ENCODE measurements around the gene ENPEP.

Gene ENPEP

GRCh38 chr4:110527156-110527555, 51.2 kb downstream of the ENPEP start:
- H2BK120ac ChIP-seq (ENCODE audit: low read depth, low read length), result no peak overlapping the region
- no peaks in the 10 kb centered on the region for H3K36me3 ChIP-seq (ENCODE audit: control insufficient read depth in 1 of 2, insufficient read depth in 2 of 2, low read depth in 1 of 2, low read length in 2 of 2)
- no peak for DNase-seq
- no peaks in the 10 kb centered on the region for H3K27me3 ChIP-seq (ENCODE audit: control insufficient read depth in 1 of 2, insufficient read depth in 1 of 2, low read length in 2 of 2)
- H3K18ac ChIP-seq (ENCODE audit: low read depth in 1 of 2, low read length in 2 of 2), result no peak overlapping the region
- H2BK5ac ChIP-seq (ENCODE audit: low read depth, low read length, poor library complexity, severe bottlenecking), result no peak overlapping the region
- no peak overlapping the region for H2BK15ac ChIP-seq (ENCODE audit: low read depth, poor library complexity, severe bottlenecking)
- no peaks in the 10 kb centered on the region for H3K4me1 ChIP-seq (ENCODE audit: control insufficient read depth, insufficient read depth, low read depth, low read length)
- H3K23ac ChIP-seq (ENCODE audit: low read length in 2 of 2), result no peak overlapping the region
- H3K9ac ChIP-seq (ENCODE audit: low read length), result no peak overlapping the region
- no peak overlapping the region for H2AFZ ChIP-seq (ENCODE audit: low read depth, low read length)
- no peak overlapping the region for H3K4ac ChIP-seq (ENCODE audit: low read depth in 1 of 2, low read length in 2 of 2)
- H4K91ac ChIP-seq (ENCODE audit: low read length), result no peak overlapping the region
- no peak overlapping the region for H2BK12ac ChIP-seq (ENCODE audit: low read length in 2 of 2)
- H3K4me2 ChIP-seq (ENCODE audit: low read length, poor library complexity, severe bottlenecking), result no peak overlapping the region
- WGBS, result 98% methylated on average over 4 of the region's 4 CpGs
- no peak overlapping the region for H3K27ac ChIP-seq (ENCODE audit: low read length, poor library complexity, severe bottlenecking)
- no peaks in the 10 kb centered on the region for H3K9me3 ChIP-seq (ENCODE audit: control insufficient read depth, low read length)
- H4K8ac ChIP-seq (ENCODE audit: low read length), result no peak overlapping the region
- H2AK5ac ChIP-seq (ENCODE audit: low read length, severe bottlenecking), result no peak overlapping the region
- no peak overlapping the region for H3K4me3 ChIP-seq (ENCODE audit: insufficient read depth in 1 of 2, low read depth in 1 of 2, low read length in 2 of 2)
- H3K79me1 ChIP-seq (replicated peaks; ENCODE audit: low read length, poor library complexity, severe bottlenecking), result no peaks in the 10 kb centered on the region
- no peak overlapping the region for H3K14ac ChIP-seq (ENCODE audit: low read length in 2 of 2)

- no peak overlapping the region for H3K14ac ChIP-seq (ENCODE audit: low read length in 2 of 2)
- H4K8ac ChIP-seq (ENCODE audit: low read length), result no peak overlapping the region
- H2BK12ac ChIP-seq (ENCODE audit: low read length in 2 of 2), result peak overlapping the region in 1 of 2 experiments; percentile 88
- no peaks in the 10 kb centered on the region for H3K27me3 ChIP-seq (ENCODE audit: control insufficient read depth in 1 of 2, insufficient read depth in 1 of 2, low read length in 2 of 2)
- no peak overlapping the region for H3K23ac ChIP-seq (ENCODE audit: low read length in 2 of 2)
- no peaks in the 10 kb centered on the region for H3K36me3 ChIP-seq (ENCODE audit: control insufficient read depth in 1 of 2, insufficient read depth in 2 of 2, low read depth in 1 of 2, low read length in 2 of 2)
- no peak overlapping the region for H2AK5ac ChIP-seq (ENCODE audit: low read length, severe bottlenecking)
- no peak overlapping the region for H2AFZ ChIP-seq (ENCODE audit: low read depth, low read length)
- H2BK5ac ChIP-seq (ENCODE audit: low read depth, low read length, poor library complexity, severe bottlenecking), result no peak overlapping the region
- DNase-seq, result peak; percentile 47
- H3K4me2 ChIP-seq (ENCODE audit: low read length, poor library complexity, severe bottlenecking), result no peak overlapping the region
- H3K9ac ChIP-seq (ENCODE audit: low read length), result peak overlapping the region; percentile 34
- H3K79me1 ChIP-seq (replicated peaks; ENCODE audit: low read length, poor library complexity, severe bottlenecking), result no peaks in the 10 kb centered on the region
- H2BK120ac ChIP-seq (ENCODE audit: low read depth, low read length), result no peak overlapping the region
- H3K4me1 ChIP-seq (ENCODE audit: control insufficient read depth, insufficient read depth, low read depth, low read length), result no peaks in the 10 kb centered on the region
- H3K18ac ChIP-seq (ENCODE audit: low read depth in 1 of 2, low read length in 2 of 2), result peak overlapping the region in 1 of 2 experiments; percentile 80
- no peak overlapping the region for H4K91ac ChIP-seq (ENCODE audit: low read length)
- H3K9me3 ChIP-seq (ENCODE audit: control insufficient read depth, low read length), result peaks cover 6% of the 10 kb centered on the region
- peak overlapping the region in 1 of 2 experiments; percentile 75 for H3K4ac ChIP-seq (ENCODE audit: low read depth in 1 of 2, low read length in 2 of 2)
- 87% methylated on average over 1 of the region's 4 CpGs for WGBS
- peak overlapping the region; percentile 10 for H3K27ac ChIP-seq (ENCODE audit: low read length, poor library complexity, severe bottlenecking)
- no peak overlapping the region for H3K4me3 ChIP-seq (ENCODE audit: insufficient read depth in 1 of 2, low read depth in 1 of 2, low read length in 2 of 2)
- no peak overlapping the region for H2BK15ac ChIP-seq (ENCODE audit: low read depth, poor library complexity, severe bottlenecking)
These were observed 57.1 kb downstream of the ENPEP start for GRCh38 chr4:110532901-110533589.

- Histone ChIP-seq H3K9ac (ENCODE audit: low read length) (peak overlapping the region; percentile 34), H4K8ac (ENCODE audit: low read length) (no peak overlapping the region), H3K14ac (ENCODE audit: low read length in 2 of 2) (no peak overlapping the region), H2BK15ac (ENCODE audit: low read depth, poor library complexity, severe bottlenecking) (no peak overlapping the region), H2BK5ac (ENCODE audit: low read depth, low read length, poor library complexity, severe bottlenecking) (no peak overlapping the region), H3K36me3 (ENCODE audit: control insufficient read depth in 1 of 2, insufficient read depth in 2 of 2, low read depth in 1 of 2, low read length in 2 of 2) (no peaks in the 10 kb centered on the region), H2BK120ac (ENCODE audit: low read depth, low read length) (no peak overlapping the region), H3K27me3 (ENCODE audit: control insufficient read depth in 1 of 2, insufficient read depth in 1 of 2, low read length in 2 of 2) (no peaks in the 10 kb centered on the region), H3K18ac (ENCODE audit: low read depth in 1 of 2, low read length in 2 of 2) (peak overlapping the region in 1 of 2 experiments; percentile 80), H4K91ac (ENCODE audit: low read length) (no peak overlapping the region), H3K4me2 (ENCODE audit: low read length, poor library complexity, severe bottlenecking) (no peak overlapping the region), H3K27ac (ENCODE audit: low read length, poor library complexity, severe bottlenecking) (peak overlapping the region; percentile 13), H3K79me1 (replicated peaks; ENCODE audit: low read length, poor library complexity, severe bottlenecking) (no peaks in the 10 kb centered on the region), H2BK12ac (ENCODE audit: low read length in 2 of 2) (no peak overlapping the region), H3K4ac (ENCODE audit: low read depth in 1 of 2, low read length in 2 of 2) (peak overlapping the region in 1 of 2 experiments; percentile 75), H2AK5ac (ENCODE audit: low read length, severe bottlenecking) (no peak overlapping the region), H3K9me3 (ENCODE audit: control insufficient read depth, low read length) (peaks cover 6% of the 10 kb centered on the region), H3K4me1 (ENCODE audit: control insufficient read depth, insufficient read depth, low read depth, low read length) (no peaks in the 10 kb centered on the region), H3K23ac (ENCODE audit: low read length in 2 of 2) (no peak overlapping the region), H3K4me3 (ENCODE audit: insufficient read depth in 1 of 2, low read depth in 1 of 2, low read length in 2 of 2) (no peak overlapping the region), H2AFZ (ENCODE audit: low read depth, low read length) (no peak overlapping the region)
- peak; percentile 70 for DNase-seq
- WGBS, result no CpG with 5 or more reads among the region's 2 CpGs
These were observed 57.6 kb downstream of the ENPEP start for GRCh38 chr4:110533590-110533910.

- Histone ChIP-seq H2BK12ac (ENCODE audit: low read length in 2 of 2) (no peak overlapping the region), H3K4me1 (ENCODE audit: control insufficient read depth, insufficient read depth, low read depth, low read length) (no peaks in the 10 kb centered on the region), H4K8ac (ENCODE audit: low read length) (no peak overlapping the region), H3K36me3 (ENCODE audit: control insufficient read depth in 1 of 2, insufficient read depth in 2 of 2, low read depth in 1 of 2, low read length in 2 of 2) (no peaks in the 10 kb centered on the region), H3K9ac (ENCODE audit: low read length) (peak overlapping the region; percentile 34), H3K4me2 (ENCODE audit: low read length, poor library complexity, severe bottlenecking) (no peak overlapping the region), H2BK15ac (ENCODE audit: low read depth, poor library complexity, severe bottlenecking) (no peak overlapping the region), H3K4ac (ENCODE audit: low read depth in 1 of 2, low read length in 2 of 2) (no peak overlapping the region), H2BK5ac (ENCODE audit: low read depth, low read length, poor library complexity, severe bottlenecking) (no peak overlapping the region), H3K14ac (ENCODE audit: low read length in 2 of 2) (no peak overlapping the region), H2AFZ (ENCODE audit: low read depth, low read length) (no peak overlapping the region), H3K18ac (ENCODE audit: low read depth in 1 of 2, low read length in 2 of 2) (no peak overlapping the region), H3K9me3 (ENCODE audit: control insufficient read depth, low read length) (peaks cover 6% of the 10 kb centered on the region), H3K27me3 (ENCODE audit: control insufficient read depth in 1 of 2, insufficient read depth in 1 of 2, low read length in 2 of 2) (no peaks in the 10 kb centered on the region), H2AK5ac (ENCODE audit: low read length, severe bottlenecking) (no peak overlapping the region), H3K27ac (ENCODE audit: low read length, poor library complexity, severe bottlenecking) (peak overlapping the region; percentile 13), H3K23ac (ENCODE audit: low read length in 2 of 2) (no peak overlapping the region), H3K4me3 (ENCODE audit: insufficient read depth in 1 of 2, low read depth in 1 of 2, low read length in 2 of 2) (no peak overlapping the region), H3K79me1 (replicated peaks; ENCODE audit: low read length, poor library complexity, severe bottlenecking) (no peaks in the 10 kb centered on the region), H4K91ac (ENCODE audit: low read length) (no peak overlapping the region), H2BK120ac (ENCODE audit: low read depth, low read length) (no peak overlapping the region)
- WGBS, result 0% methylated on average over 2 of the region's 3 CpGs
- peak; percentile 99 for DNase-seq
These were observed 58.0 kb downstream of the ENPEP start for GRCh38 chr4:110533940-110534339.

Measured in mesenchymal stem cell (in vitro differentiated cells and primary cell).